Kidney (tissue), 14 donors: ENCODE data around the gene LZTS3. TPM values are rescaled to one million over a fixed set of nuclear protein-coding genes. Genes with fewer than 3 reads are reported as not detected.
A peak's percentile ranks its signal among the peaks of the same experiment; 100 is the strongest.

ENCODE experiments used
- DNase-seq, 5 donors: peaks; one replicate each; pipeline ENCODE4 v3.0.0-alpha.2; 2013 to 2020
- FAIRE-seq: peaks from 2 replicates; lab custom pipeline; 2012; peaks lifted over from hg19 to GRCh38; lab: Jason Lieb, UNC
- H3K27ac ChIP-seq, 2 donors: one replicate each; pipeline ENCODE4 v1.7.0; 2013; ENCODE audit warnings: low read depth in 2 of 2, low read length in 2 of 2, inconsistent platforms in 1 of 2
- H3K27me3 ChIP-seq: one replicate; pipeline ENCODE4 v1.7.1; 2013; ENCODE audit warnings: low read length, inconsistent platforms; ENCODE audit not compliant: control insufficient read depth, insufficient read depth
- H3K36me3 ChIP-seq, 3 donors: one replicate each; pipeline versions ENCODE4 v1.7.0 to v1.7.1; 2013; ENCODE audit warnings: low read length in 3 of 3, control low read depth in 1 of 3, inconsistent platforms in 1 of 3; ENCODE audit not compliant: insufficient read depth in 3 of 3, control insufficient read depth in 2 of 3
- H3K4me1 ChIP-seq, 3 donors: one replicate each; pipeline versions ENCODE4 v1.7.0 to v1.7.1; 2013; ENCODE audit warnings: low read length in 3 of 3, inconsistent platforms in 1 of 3, low read depth in 1 of 3; ENCODE audit not compliant: control insufficient read depth in 2 of 3, insufficient read depth in 2 of 3
- H3K4me3 ChIP-seq, 3 donors: one replicate each; pipeline versions ENCODE4 v1.7.0 to v1.8.1; 2013; ENCODE audit warnings: low read length in 3 of 3, control low read depth in 1 of 3, inconsistent platforms in 1 of 3
- H3K9ac ChIP-seq, 3 donors: one replicate each; pipeline versions ENCODE4 v1.7.0 to v1.7.1; 2013; ENCODE audit warnings: low read length in 3 of 3, control low read depth in 1 of 3, inconsistent platforms in 1 of 3
- H3K9me3 ChIP-seq, 3 donors: one replicate each; pipeline versions ENCODE4 v1.7.0 to v1.7.1; 2013; ENCODE audit warnings: low read length in 3 of 3, control low read depth in 1 of 3, inconsistent platforms in 1 of 3; ENCODE audit not compliant: control insufficient read depth in 2 of 3, insufficient read depth in 1 of 3
- CTCF ChIP-seq: IDR thresholded peaks from 3 replicates; pipeline ENCODE4 v1.5.1; 2012; ENCODE audit warnings: mild to moderate bottlenecking, moderate library complexity, borderline replicate concordance; ENCODE audit not compliant: insufficient read depth; ENCODE audit errors: extremely low read depth
- intact Hi-C: fragments of 100-400 bp; cut with DNase I; formaldehyde crosslinking; loops from one replicate; pipeline ENCODE4 v1.11.1; 2022
- polyA plus RNA-seq: library from polyadenylated mRNA; stranded (reverse); fragments of 350-450 nt; fragmentation: Illumina TruSeq; extraction: RNeasy Lipid Tissue Mini Kit (QIAGEN cat#74804); gene quantifications from one replicate; pipeline ENCODE4 v1.2.3, GENCODE V29; 2014; ENCODE audit warnings: low read depth, low replicate concordance; ENCODE audit not compliant: insufficient read depth
- total RNA-seq: library from RNA; stranded (reverse); fragmentation: NEBNext Ultra II Directional; extraction: Animal tissue kit (Norgen Biotek cat#: 25700); gene quantifications from one replicate; pipeline ENCODE4 v1.2.1, GENCODE V29; 2021
- donor health status: control.
- donor health status: control.
- donor health status: control.
- donor health status: control.
- donor health status: control.
- donor health status: DM: yes; HTN: yes; CAD: no.
- donor health status: Normal renal cell carcinoma (clear cell type).

The LZTS3 gene
- total and polyA plus RNA-seq, 2 donors from 2014 or later = 20.0 to 23.0 TPM

DNA sequence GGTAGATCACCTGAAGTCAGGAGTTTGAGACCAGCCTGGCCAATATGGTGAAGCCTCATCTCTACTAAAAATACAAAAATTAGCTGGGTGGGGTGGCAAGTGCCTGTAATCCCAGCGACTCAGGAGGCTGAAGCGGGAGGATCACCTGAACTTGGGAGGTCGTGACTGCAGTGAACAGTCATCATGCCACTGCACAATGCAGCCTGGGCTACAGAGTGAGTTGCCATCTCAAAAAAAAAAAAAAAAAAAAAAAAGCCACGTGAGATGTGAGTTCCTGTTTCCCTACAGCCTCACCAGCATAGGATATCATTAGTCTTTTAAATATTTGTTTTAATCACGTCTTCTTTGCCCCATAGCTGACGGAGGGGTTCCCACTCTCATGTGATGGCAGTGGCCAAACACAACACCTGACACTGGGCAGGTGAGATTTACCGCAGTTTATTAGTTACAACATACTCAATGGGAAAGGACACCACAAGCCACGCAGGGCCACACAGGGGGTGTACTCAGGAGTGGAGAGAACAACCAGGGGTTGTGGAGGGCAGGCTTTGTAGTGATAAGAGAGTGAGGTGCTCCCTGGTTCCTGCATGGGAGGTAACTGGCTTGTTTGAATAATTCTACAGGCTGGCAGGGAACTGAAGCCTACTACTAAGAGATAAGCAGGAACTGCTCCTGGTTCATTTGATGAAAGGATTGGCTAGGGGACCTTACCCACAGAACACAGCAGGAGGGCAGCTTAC is 4.6 kb upstream of the LZTS3 start:
- no peak overlapping the region for H3K27ac ChIP-seq
- FAIRE-seq (no peak), DNase-seq (peak in 1 of 5 donors; percentile 21)
- H3K4me1 ChIP-seq = peaks cover 0 to 3% (median 0%) of the 10 kb centered on the region in 3 donors
- H3K27me3 ChIP-seq = peaks cover 9% of the 10 kb centered on the region
- no peak overlapping the region for H3K4me3 ChIP-seq
- H3K9ac ChIP-seq = no peak overlapping the region
- TF ChIP-seq CTCF = no peak
- H3K9me3 ChIP-seq = no peaks in the 10 kb centered on the region
- intact Hi-C loops = no loop called here
- no peaks in the 10 kb centered on the region for H3K36me3 ChIP-seq

DNA sequence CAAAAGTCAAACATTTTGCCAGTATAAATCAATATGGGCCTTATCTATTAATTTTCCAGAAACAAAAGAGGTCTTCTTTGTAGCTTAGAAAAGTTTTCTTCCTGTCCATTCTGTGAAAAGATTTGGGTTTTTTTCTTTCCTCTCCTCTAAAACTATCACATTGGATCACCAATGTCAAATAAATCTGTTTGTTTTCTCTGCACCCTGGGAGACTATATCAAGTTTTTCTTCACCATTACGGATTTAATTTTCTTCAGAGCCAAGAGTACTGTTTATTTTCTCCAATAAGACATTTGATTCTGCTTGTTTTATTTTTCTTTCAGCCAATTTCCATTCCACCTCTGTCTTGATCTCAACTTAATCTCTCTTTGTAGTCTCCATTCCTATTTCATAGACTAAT is 1.9 kb upstream of the LZTS3 start:
- H3K27me3 ChIP-seq = peaks cover 9% of the 10 kb centered on the region
- no peaks in the 10 kb centered on the region for H3K36me3 ChIP-seq
- no peak for DNase-seq
- H3K27ac ChIP-seq = no peak overlapping the region
- no peaks in the 10 kb centered on the region for H3K9me3 ChIP-seq
- no peak for TF ChIP-seq CTCF
- no peak for FAIRE-seq
- H3K4me1 ChIP-seq = peaks cover 0 to 9% (median 5%) of the 10 kb centered on the region in 3 donors
- intact Hi-C loops = no loop called here
- H3K9ac ChIP-seq = peak overlapping the region in 1 of 3 donors; percentile 86
- peak overlapping the region in 2 of 3 donors; percentile 74 to 89 for H3K4me3 ChIP-seq

DNA sequence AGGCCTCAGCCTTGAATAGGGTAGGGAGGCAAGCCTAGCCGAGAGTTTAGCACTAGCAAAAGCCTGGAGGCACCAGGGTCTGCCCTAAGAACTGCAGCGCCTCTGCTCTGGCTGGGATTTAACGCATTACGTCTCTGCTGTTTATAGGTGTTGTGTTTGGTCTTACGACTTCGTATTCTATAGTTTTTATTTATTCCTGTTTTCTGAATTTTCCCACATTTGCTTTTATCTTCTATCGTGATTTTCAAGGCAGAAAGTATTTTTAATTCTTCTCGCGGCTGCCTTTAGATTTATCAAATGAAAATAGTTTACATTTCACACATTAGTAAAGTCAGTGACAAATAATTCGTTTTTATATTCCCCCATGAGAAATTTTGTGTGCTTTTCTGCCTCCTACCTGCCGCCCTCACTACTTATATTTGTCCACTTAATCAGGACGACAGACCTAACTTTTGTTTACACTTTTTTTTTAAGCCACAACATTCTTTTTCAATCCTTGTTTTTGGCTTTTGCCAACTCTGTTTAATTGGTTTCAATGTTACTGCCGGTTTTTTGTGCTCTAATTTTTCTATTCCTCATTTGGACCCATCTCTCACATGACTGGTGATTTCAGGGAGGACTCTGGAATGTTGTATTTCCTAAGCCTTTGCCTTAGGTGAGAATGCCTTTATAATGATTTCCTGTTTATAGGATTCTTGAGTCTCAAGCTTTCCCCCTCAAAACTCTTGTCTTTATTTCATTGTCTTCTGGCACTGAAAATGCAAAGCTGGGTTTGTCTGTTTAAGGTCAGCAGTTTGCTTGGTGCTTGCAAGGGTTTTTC is 1.3 kb upstream of the LZTS3 start:
- peak in 2 of 5 donors; percentile 21 to 64 for DNase-seq
- peak overlapping the region; percentile 33 to 86 (median 73) for H3K9ac ChIP-seq
- no peaks in the 10 kb centered on the region for H3K9me3 ChIP-seq
- intact Hi-C loops = no loop called here
- H3K4me3 ChIP-seq = peak overlapping the region; percentile 63 to 89 (median 74)
- no peak for TF ChIP-seq CTCF
- H3K27ac ChIP-seq = peak overlapping the region; percentile 62 to 89
- H3K27me3 ChIP-seq = peaks cover 9% of the 10 kb centered on the region
- no peaks in the 10 kb centered on the region for H3K36me3 ChIP-seq
- peaks cover 0 to 9% (median 5%) of the 10 kb centered on the region in 3 donors for H3K4me1 ChIP-seq
- no peak for FAIRE-seq
